OCI-LY1 (cell line): ENCODE results near the gene SYNE1.

Experiments used
- H2AFZ ChIP-seq: fragments of 200-600 bp; sonication (generic), shearing (Covaris generic); 2 replicates; pipeline ENCODE4 v1.6.0; 2014; ENCODE audit warnings: antibody characterized with exemption, mild to moderate bottlenecking, low read length
- H3F3A ChIP-seq: fragments of 200-600 bp; sonication (generic), shearing (Covaris generic); 2 replicates; pipeline ENCODE4 v1.6.0; 2014; ENCODE audit warnings: mild to moderate bottlenecking, antibody characterized with exemption, low read length, moderate library complexity; ENCODE audit not compliant: insufficient read depth
- H3K27ac ChIP-seq: fragments of 200-600 bp; sonication (generic); 2 replicates; pipeline ENCODE4 v1.5.1; 2014; ENCODE audit warnings: low read length, mixed run types, mild to moderate bottlenecking, low read depth; ENCODE audit not compliant: poor library complexity, severe bottlenecking
- H3K27me3 ChIP-seq: fragments of 200-600 bp; sonication (generic); 2 replicates; pipeline ENCODE4 v1.6.0; 2014; ENCODE audit warnings: antibody characterized with exemption, mild to moderate bottlenecking, low read length, moderate library complexity; ENCODE audit not compliant: insufficient read depth
- H3K36me3 ChIP-seq: fragments of 200-600 bp; sonication (generic); 2 replicates; pipeline ENCODE4 v1.6.1; 2014; ENCODE audit warnings: mild to moderate bottlenecking, antibody characterized with exemption, low read length, moderate library complexity, mixed read lengths; ENCODE audit not compliant: insufficient read depth
- H3K4me1 ChIP-seq: fragments of 200-600 bp; sonication (generic); 2 replicates; pipeline ENCODE4 v1.5.1; 2014; ENCODE audit warnings: mild to moderate bottlenecking, low read length, moderate library complexity; ENCODE audit not compliant: insufficient read depth, severe bottlenecking
- H3K4me2 ChIP-seq: fragments of 200-600 bp; sonication (generic), shearing (Covaris generic); 2 replicates; pipeline ENCODE4 v1.6.1; 2014; ENCODE audit warnings: low read length
- H3K4me3 ChIP-seq: fragments of 200-600 bp; sonication (generic); 2 replicates; pipeline ENCODE4 v1.5.1; 2014; ENCODE audit warnings: low read length, low read depth, mild to moderate bottlenecking, mixed read lengths; ENCODE audit not compliant: poor library complexity, severe bottlenecking
- H3K79me2 ChIP-seq: fragments of 200-600 bp; shearing (Covaris generic); 2 replicates; pipeline ENCODE4 v1.6.1; 2016; ENCODE audit warnings: mixed run types, low read length, mixed read lengths; ENCODE audit not compliant: insufficient read depth
- H3K9ac ChIP-seq: fragments of 200-600 bp; sonication (generic), shearing (Covaris generic); 2 replicates; pipeline ENCODE4 v1.6.1; 2014; ENCODE audit warnings: mild to moderate bottlenecking, low read length, mixed read lengths
- H3K9me2 ChIP-seq: fragments of 200-600 bp; sonication (generic), shearing (Covaris generic); 2 replicates; pipeline ENCODE4 v1.6.1; 2014; ENCODE audit warnings: low read depth, mild to moderate bottlenecking, low read length, mixed read lengths
- H3K9me3 ChIP-seq: fragments of 200-600 bp; shearing (Covaris generic); 2 replicates; pipeline ENCODE4 v1.6.1; 2014; ENCODE audit warnings: low read length, mixed read lengths
- H4K20me1 ChIP-seq: fragments of 200-600 bp; sonication (generic), shearing (Covaris generic); 2 replicates; pipeline ENCODE4 v1.6.0; 2016; ENCODE audit warnings: mild to moderate bottlenecking, low read length; ENCODE audit not compliant: insufficient read depth
- CTCF ChIP-seq: fragments of 200-600 bp; sonication (generic), shearing (Covaris generic); IDR thresholded peaks from 2 replicates; pipeline ENCODE4 v1.5.1; 2017; ENCODE audit warnings: mild to moderate bottlenecking, antibody characterized with exemption, low read length, moderate library complexity, mixed read lengths
- EZH2 ChIP-seq: fragments of 200-600 bp; sonication (generic), shearing (Covaris generic); IDR thresholded peaks from 2 replicates; pipeline ENCODE4 v1.8.0; 2017; ENCODE audit warnings: borderline replicate concordance, mixed run types, mild to moderate bottlenecking, antibody characterized with exemption, low read length, moderate library complexity, mixed read lengths

SYNE1 gene

GRCh38 chr6:152107973-152108372 lies 529.2 kb downstream of the SYNE1 start:
- no peaks in the 10 kb centered on the region for H3F3A ChIP-seq
- H3K9me3 ChIP-seq = no peaks in the 10 kb centered on the region
- H4K20me1 ChIP-seq = no peaks in the 10 kb centered on the region
- H2AFZ ChIP-seq = no peak overlapping the region
- no peaks in the 10 kb centered on the region for H3K9me2 ChIP-seq
- no peak overlapping the region for H3K4me3 ChIP-seq
- no peak overlapping the region for H3K27ac ChIP-seq
- H3K4me1 ChIP-seq = no peaks in the 10 kb centered on the region
- H3K36me3 ChIP-seq = no peaks in the 10 kb centered on the region
- no peak overlapping the region for H3K4me2 ChIP-seq
- no peaks in the 10 kb centered on the region for H3K79me2 ChIP-seq
- no peak overlapping the region for H3K9ac ChIP-seq
- no peaks in the 10 kb centered on the region for H3K27me3 ChIP-seq
- TF ChIP-seq CTCF = no peak
- no peak for TF ChIP-seq EZH2

GRCh38 chr6:152100183-152100618 lies 537.0 kb downstream of the SYNE1 start:
- H3K4me3 ChIP-seq = no peak overlapping the region
- H3K79me2 ChIP-seq = no peaks in the 10 kb centered on the region
- H3K36me3 ChIP-seq = no peaks in the 10 kb centered on the region
- H3K9me2 ChIP-seq = no peaks in the 10 kb centered on the region
- no peaks in the 10 kb centered on the region for H3K4me1 ChIP-seq
- H3K9me3 ChIP-seq = no peaks in the 10 kb centered on the region
- H3K4me2 ChIP-seq = no peak overlapping the region
- no peak overlapping the region for H2AFZ ChIP-seq
- no peaks in the 10 kb centered on the region for H3K27me3 ChIP-seq
- H3K9ac ChIP-seq = no peak overlapping the region
- no peaks in the 10 kb centered on the region for H3F3A ChIP-seq
- no peaks in the 10 kb centered on the region for H4K20me1 ChIP-seq
- no peak overlapping the region for H3K27ac ChIP-seq
- TF ChIP-seq CTCF (no peak), EZH2 (no peak)

DNA sequence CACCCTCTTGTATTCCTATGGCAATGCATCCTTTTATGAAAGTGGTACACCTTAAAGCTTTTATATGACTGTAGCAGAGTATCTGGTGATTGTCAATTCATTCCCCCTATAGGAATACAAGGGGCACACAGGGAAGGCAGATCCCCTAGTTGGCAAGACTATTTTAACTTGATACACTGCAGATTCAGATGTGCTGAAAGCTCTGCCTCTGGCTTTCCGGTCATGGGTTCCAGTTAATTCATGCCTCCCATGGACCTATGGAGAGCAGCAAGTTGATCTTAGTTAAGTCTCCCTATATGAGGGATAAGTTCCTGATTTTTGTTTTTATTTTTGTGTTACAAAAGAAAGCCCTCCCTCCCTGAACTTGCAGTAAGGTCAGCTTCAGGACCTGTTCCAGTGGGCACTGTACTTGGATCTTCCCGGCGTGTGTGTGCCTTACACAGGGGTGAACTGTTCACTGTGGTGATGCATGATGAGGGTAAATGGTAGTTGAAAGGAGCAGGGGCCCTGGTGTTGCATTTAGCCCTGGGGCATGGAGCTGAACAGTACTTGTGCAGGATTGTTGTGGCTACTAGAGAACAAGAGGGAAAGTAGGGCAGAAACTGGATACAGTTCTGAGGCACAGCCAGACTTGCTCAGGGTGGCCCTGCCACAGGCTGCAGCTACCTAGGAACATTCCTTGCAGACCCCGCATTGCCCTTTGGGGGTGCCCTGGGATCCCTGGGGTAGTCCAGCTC lies 537.5 kb downstream of the SYNE1 start:
- TF ChIP-seq EZH2 = no peak
- no peak for TF ChIP-seq CTCF
- H3K4me3 ChIP-seq = no peak overlapping the region
- no peaks in the 10 kb centered on the region for H3K27me3 ChIP-seq
- H3K79me2 ChIP-seq = no peaks in the 10 kb centered on the region
- H3F3A ChIP-seq = no peaks in the 10 kb centered on the region
- H3K9ac ChIP-seq = no peak overlapping the region
- H3K9me3 ChIP-seq = no peaks in the 10 kb centered on the region
- no peaks in the 10 kb centered on the region for H4K20me1 ChIP-seq
- H3K4me1 ChIP-seq = no peaks in the 10 kb centered on the region
- H3K9me2 ChIP-seq = no peaks in the 10 kb centered on the region
- no peaks in the 10 kb centered on the region for H3K36me3 ChIP-seq
- no peak overlapping the region for H3K27ac ChIP-seq
- no peak overlapping the region for H3K4me2 ChIP-seq
- no peak overlapping the region for H2AFZ ChIP-seq
